Erythroblast (primary cell): ENCODE results near the gene RXFP2.

Experiments used
- DNase-seq, 2 experiments: peaks; one replicate each; lab custom pipeline; 2025; lab: John Stamatoyannopoulos, UW
- GATA1 ChIP-seq: IDR thresholded peaks from 2 replicates; pipeline ENCODE4 v1.6.1; 2011; ENCODE audit warnings: low read depth, mild to moderate bottlenecking, control low read depth, low read length, moderate library complexity
- POLR2A ChIP-seq: IDR thresholded peaks from 2 replicates; pipeline ENCODE4 v1.6.1; 2011; ENCODE audit warnings: mild to moderate bottlenecking, low read length

Gene RXFP2

GRCh38 chr13:31755211-31755610 lies 15.9 kb downstream of the RXFP2 start:
- TF ChIP-seq POLR2A = no peak
- no peak for TF ChIP-seq GATA1
- DNase-seq = no peak

- DNase-seq = no peak
- TF ChIP-seq GATA1 = no peak
- no peak for TF ChIP-seq POLR2A
These were observed 16.5 kb downstream of the RXFP2 start for GRCh38 chr13:31755803-31756212.

- no peak for TF ChIP-seq POLR2A
- no peak for TF ChIP-seq GATA1
- no peak for DNase-seq
These were observed 17.0 kb downstream of the RXFP2 start for GRCh38 chr13:31756346-31756745.

GRCh38 chr13:31761951-31762350 lies 22.6 kb downstream of the RXFP2 start:
- TF ChIP-seq POLR2A (no peak), GATA1 (no peak)
- no peak for DNase-seq

GRCh38 chr13:31764556-31764955 lies 25.2 kb downstream of the RXFP2 start:
- DNase-seq = no peak

GRCh38 chr13:31765138-31765785 lies 25.9 kb downstream of the RXFP2 start:
- DNase-seq = no peak
- TF ChIP-seq POLR2A (no peak), GATA1 (no peak)

More at GRCh38 chr13:31764556-31764955, 25.2 kb downstream of the RXFP2 start:
- TF ChIP-seq GATA1 = no peak
- TF ChIP-seq POLR2A = no peak

GRCh38 chr13:31767175-31767900 lies 28.0 kb downstream of the RXFP2 start:
- TF ChIP-seq GATA1 (no peak), POLR2A (no peak)
- no peak for DNase-seq

- DNase-seq = no peak
- TF ChIP-seq POLR2A (no peak), GATA1 (no peak)
These were observed 29.0 kb downstream of the RXFP2 start for GRCh38 chr13:31768351-31768750.

GRCh38 chr13:31769575-31769974 lies 30.2 kb downstream of the RXFP2 start:
- TF ChIP-seq GATA1 (no peak), POLR2A (no peak)
- DNase-seq = no peak

- TF ChIP-seq POLR2A (no peak), GATA1 (no peak)
- DNase-seq = no peak
These were observed 32.9 kb downstream of the RXFP2 start for GRCh38 chr13:31772231-31772630.

GRCh38 chr13:31773538-31773937 lies 34.2 kb downstream of the RXFP2 start:
- DNase-seq = no peak
- no peak for TF ChIP-seq POLR2A
- TF ChIP-seq GATA1 = no peak

GRCh38 chr13:31774186-31774750 lies 34.9 kb downstream of the RXFP2 start:
- no peak for DNase-seq
- no peak for TF ChIP-seq POLR2A
- no peak for TF ChIP-seq GATA1

GRCh38 chr13:31775148-31775547 lies 35.8 kb downstream of the RXFP2 start:
- no peak for DNase-seq
- TF ChIP-seq GATA1 (no peak), POLR2A (no peak)

- DNase-seq = no peak
These were observed 36.4 kb downstream of the RXFP2 start for GRCh38 chr13:31775686-31776085.

More at GRCh38 chr13:31775686-31776085, 36.4 kb downstream of the RXFP2 start:
- no peak for TF ChIP-seq GATA1
- TF ChIP-seq POLR2A = no peak
